Measurements from ENCODE around the gene TBC1D16. TPM values are rescaled to one million over a fixed set of nuclear protein-coding genes. Genes with fewer than 3 reads are reported as not detected.
"Not testable (repeated sequence)": the region's sequence is repeated elsewhere in the genome, so short reads cannot be mapped to it uniquely, and the experiment has no call there.

Gene TBC1D16
- total RNA-seq, 2 donors from 2014 or later: 45.9 to 52.1 TPM

- DNase-seq (ENCODE audit: low spot score) (no peak), ATAC-seq (ENCODE audit: insufficient number of reproducible peaks, low FRiP score, low read depth) (no peak)
- TF ChIP-seq CTCF (IDR thresholded peaks at IDR 0.05): no peak
- Histone ChIP-seq H3K36me3 (peaks cover 7% of the 10 kb centered on the region), H3K4me1 (ENCODE audit: control insufficient read depth in 1 of 2, low read depth in 2 of 2) (peaks cover 0 to 8% of the 10 kb centered on the region in 2 donors), H3K9me3 (no peaks in the 10 kb centered on the region), H3K27me3 (replicated peaks; ENCODE audit: insufficient read depth) (no peaks in the 10 kb centered on the region), H3K4me3 (no peak overlapping the region), H3K27ac (no peak overlapping the region)
These were observed 65.0 kb downstream of the TBC1D16 start for GRCh38 chr17:79970576-79971068.

GRCh38 chr17:79969906-79970305 lies 65.8 kb downstream of the TBC1D16 start:
- Histone ChIP-seq H3K4me3 (no peak overlapping the region), H3K27me3 (replicated peaks; ENCODE audit: insufficient read depth) (no peaks in the 10 kb centered on the region), H3K36me3 (peaks cover 7% of the 10 kb centered on the region), H3K27ac (no peak overlapping the region), H3K9me3 (no peaks in the 10 kb centered on the region), H3K4me1 (ENCODE audit: control insufficient read depth in 1 of 2, low read depth in 2 of 2) (peaks cover 0 to 11% of the 10 kb centered on the region in 2 donors)
- ATAC-seq (ENCODE audit: insufficient number of reproducible peaks, low FRiP score, low read depth) (no peak), DNase-seq (ENCODE audit: low spot score) (no peak)
- no peak for TF ChIP-seq CTCF (IDR thresholded peaks at IDR 0.05)

GRCh38 chr17:79968116-79968515 lies 67.6 kb downstream of the TBC1D16 start:
- Histone ChIP-seq H3K4me3 (no peak overlapping the region), H3K36me3 (peaks cover 7% of the 10 kb centered on the region), H3K27me3 (replicated peaks; ENCODE audit: insufficient read depth) (no peaks in the 10 kb centered on the region), H3K9me3 (no peaks in the 10 kb centered on the region), H3K27ac (no peak overlapping the region), H3K4me1 (ENCODE audit: control insufficient read depth in 1 of 2, low read depth in 2 of 2) (peaks cover 0 to 11% of the 10 kb centered on the region in 2 donors)
- DNase-seq (ENCODE audit: low spot score) (no peak), ATAC-seq (ENCODE audit: insufficient number of reproducible peaks, low FRiP score, low read depth) (no peak)
- no peak for TF ChIP-seq CTCF (IDR thresholded peaks at IDR 0.05)

- DNase-seq (ENCODE audit: low spot score): no peak
- Histone ChIP-seq H3K4me1 (ENCODE audit: control insufficient read depth in 1 of 2, low read depth in 2 of 2) (peaks cover 0 to 11% of the 10 kb centered on the region in 2 donors), H3K4me3 (no peak overlapping the region), H3K27ac (no peak overlapping the region), H3K36me3 (no peaks in the 10 kb centered on the region), H3K27me3 (replicated peaks; ENCODE audit: insufficient read depth) (no peaks in the 10 kb centered on the region), H3K9me3 (no peaks in the 10 kb centered on the region)
- no peak for TF ChIP-seq CTCF (IDR thresholded peaks at IDR 0.05)
- no peak for ATAC-seq (ENCODE audit: insufficient number of reproducible peaks, low FRiP score, low read depth)
These were observed 69.0 kb downstream of the TBC1D16 start for GRCh38 chr17:79966681-79967080.

GRCh38 chr17:79965806-79966205 lies 69.9 kb downstream of the TBC1D16 start:
- H3K9me3 ChIP-seq: no peaks in the 10 kb centered on the region
- peaks cover 0 to 11% of the 10 kb centered on the region in 2 donors for H3K4me1 ChIP-seq (ENCODE audit: control insufficient read depth in 1 of 2, low read depth in 2 of 2)
- DNase-seq (ENCODE audit: low spot score) (no peak), ATAC-seq (ENCODE audit: insufficient number of reproducible peaks, low FRiP score, low read depth) (no peak)
- H3K36me3 ChIP-seq: no peaks in the 10 kb centered on the region
- H3K4me3 ChIP-seq: no peak overlapping the region
- H3K27me3 ChIP-seq (replicated peaks; ENCODE audit: insufficient read depth): no peaks in the 10 kb centered on the region
- H3K27ac ChIP-seq: no peak overlapping the region
- TF ChIP-seq CTCF (IDR thresholded peaks at IDR 0.05): no peak

- not testable (repeated sequence) for DNase-seq (ENCODE audit: low spot score); ATAC-seq (ENCODE audit: insufficient number of reproducible peaks, low FRiP score, low read depth); H3K36me3 ChIP-seq; H3K27ac ChIP-seq; H3K9me3 ChIP-seq; H3K27me3 ChIP-seq (replicated peaks; ENCODE audit: insufficient read depth); H3K4me3 ChIP-seq
- H3K4me1 ChIP-seq (ENCODE audit: control insufficient read depth in 1 of 2, low read depth in 2 of 2): peaks cover 0 to 11% of the 10 kb centered on the region in 2 donors
These were observed 73.2 kb downstream of the TBC1D16 start for GRCh38 chr17:79962467-79962866.

- not testable (repeated sequence) for ATAC-seq (ENCODE audit: insufficient number of reproducible peaks, low FRiP score, low read depth); H3K36me3 ChIP-seq; H3K9me3 ChIP-seq; H3K27me3 ChIP-seq (replicated peaks; ENCODE audit: insufficient read depth); DNase-seq (ENCODE audit: low spot score); H3K4me3 ChIP-seq; H3K27ac ChIP-seq
- peaks cover 0 to 11% of the 10 kb centered on the region in 2 donors for H3K4me1 ChIP-seq (ENCODE audit: control insufficient read depth in 1 of 2, low read depth in 2 of 2)
These were observed 74.1 kb downstream of the TBC1D16 start for GRCh38 chr17:79961567-79961966.

All from thoracic aorta (tissue), 2 donors.